PFSK-1 (cell line): Measurements from ENCODE around the gene NDFIP2.

Source experiments
- FOXP2 ChIP-seq: optimal IDR thresholded peaks from 2 replicates; pipeline ENCODE3; 2011; ENCODE audit warnings: borderline replicate concordance, control low read depth, inconsistent platforms; ENCODE audit not compliant: insufficient read depth; ENCODE audit errors: extremely low read length, extremely low read depth
- POLR2AphosphoS5 ChIP-seq: IDR thresholded peaks from 2 replicates; pipeline ENCODE4 v1.6.1; 2012; ENCODE audit warnings: low read depth, mild to moderate bottlenecking, control low read depth, low read length, moderate library complexity
- REST ChIP-seq, 2 experiments: IDR thresholded peaks; 2 replicates each; pipeline versions ENCODE4 v1.6.1 to v1.8.0; 2011 to 2012; ENCODE audit warnings: low read depth in 2 of 2, low read length in 2 of 2, control low read depth in 1 of 2, inconsistent platforms in 1 of 2, mild to moderate bottlenecking in 1 of 2, moderate library complexity in 1 of 2; ENCODE audit not compliant: insufficient read depth in 1 of 2
- SIN3A ChIP-seq: IDR thresholded peaks from 2 replicates; pipeline ENCODE4 v1.6.1; 2012; ENCODE audit warnings: mild to moderate bottlenecking, low read length, moderate library complexity, borderline replicate concordance; ENCODE audit not compliant: insufficient read depth
- TAF1 ChIP-seq: IDR thresholded peaks from 2 replicates; pipeline ENCODE4 v1.6.1; 2012; ENCODE audit warnings: low read length, control low read depth, borderline replicate concordance; ENCODE audit not compliant: insufficient read depth

Gene NDFIP2

GRCh38 chr13:79490326-79490725, 9.4 kb downstream of the NDFIP2 start:
- TF ChIP-seq POLR2AphosphoS5 = no peak
- TF ChIP-seq FOXP2 = no peak
- no peak for TF ChIP-seq REST (IDR thresholded peaks at IDR 0.05; ENCODE audit: insufficient read depth in 1 of 2, low read depth in 2 of 2, low read length in 2 of 2)
- TF ChIP-seq SIN3A = no peak
- TF ChIP-seq TAF1 = no peak

GRCh38 chr13:79490824-79491223, 9.9 kb downstream of the NDFIP2 start:
- TF ChIP-seq SIN3A (no peak), POLR2AphosphoS5 (no peak), TAF1 (no peak), REST (IDR thresholded peaks at IDR 0.05; ENCODE audit: insufficient read depth in 1 of 2, low read depth in 2 of 2, low read length in 2 of 2) (no peak)

- TF ChIP-seq REST (IDR thresholded peaks at IDR 0.05; ENCODE audit: insufficient read depth in 1 of 2, low read depth in 2 of 2, low read length in 2 of 2) = no peak
- no peak for TF ChIP-seq TAF1
- no peak for TF ChIP-seq FOXP2
- TF ChIP-seq POLR2AphosphoS5 = no peak
- TF ChIP-seq SIN3A = no peak
Measured at GRCh38 chr13:79491715-79492114, 10.8 kb downstream of the NDFIP2 start.

GRCh38 chr13:79492313-79492798, 11.4 kb downstream of the NDFIP2 start:
- TF ChIP-seq REST (IDR thresholded peaks at IDR 0.05; ENCODE audit: insufficient read depth in 1 of 2, low read depth in 2 of 2, low read length in 2 of 2) (no peak), POLR2AphosphoS5 (no peak), FOXP2 (no peak), SIN3A (no peak), TAF1 (no peak)
